DND-41 (cell line): ENCODE measurements around the gene PKDREJ.

Experiments used
- CTCF ChIP-seq: IDR thresholded peaks from 2 replicates; pipeline ENCODE4 v1.5.1; 2012; ENCODE audit warnings: borderline replicate concordance, low read length, moderate library complexity, mild to moderate bottlenecking; ENCODE audit not compliant: poor library complexity, severe bottlenecking; ENCODE audit errors: extremely low read depth
- EZH2 ChIP-seq: IDR thresholded peaks from 3 replicates; pipeline ENCODE4 v1.6.1; 2012; ENCODE audit warnings: borderline replicate concordance, low read depth, mild to moderate bottlenecking, moderate library complexity, low read length, inconsistent platforms; ENCODE audit not compliant: severe bottlenecking

- TF ChIP-seq CTCF (no peak), EZH2 (no peak)
Observed at GRCh38 chr22:46299101-46299500, 36.0 kb upstream of the PKDREJ start.
